HG03460 (cell line): Measurements from ENCODE around the gene LAMTOR3.
A peak's percentile ranks its signal among the peaks of the same experiment; 100 is the strongest.

Experiments
- ATAC-seq: cut with Tn5 transposase; IDR thresholded peaks from one replicate; pipeline ENCODE4 v1.9.1; 2021; ENCODE audit not compliant: unreplicated experiment

Gene LAMTOR3

GRCh38 chr4:99863804-99864203 lies 30.4 kb downstream of the LAMTOR3 start:
- no peak for ATAC-seq

GRCh38 chr4:99861120-99861905 lies 32.9 kb downstream of the LAMTOR3 start:
- peak; percentile 59 for ATAC-seq

- ATAC-seq: no peak
Observed at GRCh38 chr4:99860521-99860920, 33.7 kb downstream of the LAMTOR3 start.

GRCh38 chr4:99859618-99860017 lies 34.6 kb downstream of the LAMTOR3 start:
- peak; percentile 58 for ATAC-seq

- no peak for ATAC-seq
Observed at GRCh38 chr4:99857307-99857706, 36.9 kb downstream of the LAMTOR3 start.

- no peak for ATAC-seq
Observed at GRCh38 chr4:99856166-99856565, 38.1 kb downstream of the LAMTOR3 start.

- peak; percentile 37 for ATAC-seq
Observed at GRCh38 chr4:99855678-99856077, 38.5 kb downstream of the LAMTOR3 start.

- ATAC-seq: no peak
Observed at GRCh38 chr4:99853999-99854398, 40.2 kb downstream of the LAMTOR3 start.

- ATAC-seq: no peak
Observed at GRCh38 chr4:99853190-99853589, 41.0 kb downstream of the LAMTOR3 start.

GRCh38 chr4:99852199-99852749 lies 42.0 kb downstream of the LAMTOR3 start:
- no peak for ATAC-seq

GRCh38 chr4:99848591-99849001 lies 45.6 kb downstream of the LAMTOR3 start:
- peak; percentile 35 for ATAC-seq

- ATAC-seq: peak; percentile 57
Observed at GRCh38 chr4:99847362-99847976, 46.8 kb downstream of the LAMTOR3 start.

GRCh38 chr4:99846891-99847290 lies 47.3 kb downstream of the LAMTOR3 start:
- no peak for ATAC-seq

GRCh38 chr4:99845708-99846469 lies 48.3 kb downstream of the LAMTOR3 start:
- no peak for ATAC-seq

GRCh38 chr4:99845179-99845578 lies 49.0 kb downstream of the LAMTOR3 start:
- no peak for ATAC-seq

GRCh38 chr4:99844048-99844447 lies 50.2 kb downstream of the LAMTOR3 start:
- ATAC-seq: no peak

- ATAC-seq: no peak
Observed at GRCh38 chr4:99843413-99843812, 50.8 kb downstream of the LAMTOR3 start.

GRCh38 chr4:99841129-99841528 lies 53.1 kb downstream of the LAMTOR3 start:
- no peak for ATAC-seq

- ATAC-seq: no peak
Observed at GRCh38 chr4:99838927-99839326, 55.3 kb downstream of the LAMTOR3 start.

GRCh38 chr4:99835942-99836341 lies 58.3 kb downstream of the LAMTOR3 start:
- ATAC-seq: no peak

- ATAC-seq: no peak
Observed at GRCh38 chr4:99834569-99834968, 59.7 kb downstream of the LAMTOR3 start.

- ATAC-seq: no peak
Observed at GRCh38 chr4:99833756-99834155, 60.5 kb downstream of the LAMTOR3 start.
